GM18526 (cell line): ENCODE data around the gene EGR2.

Experiments used
- POLR2A ChIP-seq: IDR thresholded peaks from 3 replicates; pipeline ENCODE4 v1.6.1; 2011; ENCODE audit not compliant: insufficient read length; ENCODE audit errors: extremely low read depth

The EGR2 gene

DNA sequence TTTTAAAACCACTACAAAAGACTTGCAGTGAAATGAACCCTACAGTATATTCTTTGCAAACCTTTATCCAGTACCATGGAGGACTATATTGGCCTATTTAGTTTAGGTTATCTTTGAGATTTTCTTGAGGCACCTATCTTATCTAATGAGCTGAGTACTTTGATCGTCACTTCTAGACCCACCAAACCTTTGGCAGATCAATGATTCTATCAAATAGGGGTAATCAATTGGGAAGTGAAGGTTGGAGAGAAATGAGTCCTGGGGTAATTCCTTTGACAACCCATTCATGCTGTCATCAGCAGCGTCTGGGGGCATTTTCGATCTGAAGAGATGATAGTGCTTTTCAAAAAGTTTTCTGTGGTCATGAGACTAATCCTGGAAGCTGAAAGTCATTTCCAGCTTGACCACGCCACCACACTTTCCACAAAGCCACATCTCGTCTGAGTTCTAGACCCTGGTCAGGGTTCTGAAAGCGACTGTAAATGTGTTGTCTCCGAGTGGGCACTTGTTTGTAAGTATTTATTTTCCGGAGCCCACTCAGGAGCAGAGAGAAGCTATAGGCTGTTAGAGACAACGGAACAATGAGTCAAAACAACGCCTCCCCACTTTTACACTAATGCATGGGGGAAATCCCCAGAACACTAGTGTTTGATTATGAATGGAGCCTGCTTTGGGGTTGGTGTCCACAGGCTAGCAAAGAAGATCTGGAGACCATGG lies 4.8 kb downstream of the EGR2 start:
- no peak for TF ChIP-seq POLR2A

DNA sequence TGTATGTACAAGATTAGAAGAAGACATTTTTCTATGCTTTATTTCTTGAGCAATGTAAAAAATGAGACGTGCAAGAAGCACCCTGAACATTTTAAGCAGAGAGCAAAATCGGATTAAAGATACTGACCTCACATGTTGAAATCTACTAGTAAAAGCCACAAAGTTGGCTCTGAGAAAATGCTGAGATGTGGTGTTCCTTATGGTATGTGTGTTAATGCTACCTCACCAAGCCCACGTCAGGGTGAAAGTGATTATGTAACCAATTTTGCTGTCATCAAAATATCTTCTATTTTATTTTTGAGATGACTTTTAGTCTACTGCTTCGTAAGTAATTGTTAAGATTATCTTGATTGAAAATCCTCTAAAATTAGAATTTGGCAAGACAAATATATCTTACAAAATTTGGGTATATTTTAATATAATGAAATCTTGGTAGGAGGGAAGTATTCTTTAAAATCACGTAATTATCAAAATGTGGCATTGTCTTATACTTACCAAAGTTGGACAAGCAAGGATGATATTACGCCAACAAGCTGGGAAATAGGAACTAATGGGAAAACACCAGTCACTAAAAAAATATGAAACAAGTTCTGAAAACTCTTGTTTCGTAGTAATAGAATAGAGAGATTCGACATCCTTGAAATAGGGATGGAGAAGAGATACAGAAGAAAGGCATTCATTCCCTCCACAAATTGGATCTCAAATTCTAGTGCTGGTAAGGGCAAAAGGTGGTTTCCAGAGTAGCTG lies 5.8 kb downstream of the EGR2 start:
- TF ChIP-seq POLR2A, result no peak

DNA sequence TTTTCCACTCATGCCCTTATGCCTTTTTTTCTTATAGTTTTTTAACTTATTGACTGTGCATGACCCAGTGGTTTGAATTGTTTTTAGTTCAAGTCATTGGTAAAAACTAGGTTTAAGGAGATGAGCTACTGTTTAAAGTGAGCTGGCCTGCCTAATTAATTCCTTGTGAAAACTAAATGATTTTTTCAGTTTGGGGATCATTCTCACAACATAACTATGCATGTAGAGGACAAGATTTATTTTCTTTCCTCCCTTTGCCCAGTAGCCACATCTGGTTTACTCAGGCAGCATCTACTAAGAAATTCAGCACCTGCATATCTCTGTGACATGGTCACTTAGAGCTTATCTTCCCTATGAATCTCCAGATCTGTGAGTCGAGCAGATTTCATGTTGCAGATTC lies 9.9 kb downstream of the EGR2 start:
- TF ChIP-seq POLR2A, result no peak

GRCh38 chr10:62805231-62806099 lies 10.7 kb downstream of the EGR2 start:
- no peak for TF ChIP-seq POLR2A

DNA sequence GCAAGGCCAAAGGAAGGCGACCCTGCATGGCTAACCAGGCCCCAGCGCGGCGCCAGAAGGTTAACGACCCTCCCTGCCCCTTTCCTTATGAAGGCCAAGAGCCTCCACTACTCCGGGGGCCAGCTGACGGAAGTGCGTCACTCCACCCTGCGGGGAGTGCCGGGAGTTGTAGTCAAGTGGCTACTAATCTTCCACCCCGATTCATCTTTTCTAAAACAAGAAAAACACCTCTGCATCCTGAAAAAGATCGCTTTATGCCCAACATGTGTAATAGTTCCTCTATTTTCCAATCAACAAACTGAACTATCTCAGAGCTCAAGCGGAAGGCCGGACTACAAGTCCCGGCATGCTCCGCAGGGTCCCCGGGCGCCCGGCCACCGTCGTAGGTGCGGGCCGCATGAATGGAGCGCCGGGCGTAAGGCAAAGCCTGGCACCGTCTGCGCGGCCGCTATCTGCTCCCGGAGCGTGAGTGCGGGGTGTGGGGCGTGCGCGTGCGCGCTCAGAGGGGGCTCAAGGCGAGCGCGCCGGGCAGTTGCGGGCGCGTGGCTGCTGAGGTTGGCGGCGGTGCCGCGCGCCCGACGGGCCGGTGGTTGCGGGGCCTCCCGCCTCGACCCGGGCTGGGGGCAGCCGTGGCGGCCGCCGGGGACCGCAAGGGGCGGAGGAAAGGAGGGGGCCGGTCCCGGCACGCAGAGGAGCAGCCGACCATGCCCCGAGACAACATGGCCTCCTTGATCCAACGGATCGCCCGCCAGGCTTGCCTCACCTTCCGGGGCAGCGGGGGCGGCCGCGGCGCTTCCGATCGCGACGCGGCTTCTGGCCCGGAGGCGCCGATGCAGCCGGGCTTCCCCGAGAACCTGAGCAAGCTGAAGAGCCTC lies 11.6 kb downstream of the EGR2 start, which contains the start of gene ADO:
Gene ADO, plus strand, starts transcription at position 365 of the 875 bp plus-strand sequence. Its CDS starts 340 bp downstream, at position 705.
- TF ChIP-seq POLR2A, result peak; percentile 74

DNA sequence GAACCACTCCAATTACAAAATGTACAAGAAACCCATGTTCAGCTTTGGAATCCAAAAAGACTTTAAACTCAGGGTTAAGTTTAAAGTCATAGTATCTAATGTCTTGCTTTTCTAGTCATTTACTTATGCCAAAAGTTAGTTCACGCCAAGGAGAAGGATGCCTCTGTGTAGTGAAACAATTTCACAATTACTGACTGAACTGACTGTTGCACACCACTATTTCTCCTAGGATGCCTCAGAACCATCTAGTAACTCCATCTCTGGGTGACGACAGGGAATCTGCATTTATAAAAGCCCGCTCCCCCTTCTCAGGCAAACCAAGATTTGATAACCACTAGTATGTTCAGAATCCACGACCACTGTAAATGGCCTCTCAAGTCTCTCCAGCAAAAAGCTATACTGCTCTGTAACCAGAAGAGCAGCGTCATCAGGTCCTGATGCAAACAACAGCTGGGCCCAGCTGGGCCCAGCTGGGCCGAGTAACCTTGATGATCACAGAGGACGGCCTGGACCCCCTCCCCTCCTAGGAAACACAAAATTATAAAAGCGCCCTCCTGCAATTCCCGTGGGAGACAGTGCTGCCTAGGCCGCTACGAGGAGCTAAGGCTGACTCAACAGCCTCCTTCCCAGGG lies 12.3 kb downstream of the EGR2 start:
- no peak for TF ChIP-seq POLR2A

DNA sequence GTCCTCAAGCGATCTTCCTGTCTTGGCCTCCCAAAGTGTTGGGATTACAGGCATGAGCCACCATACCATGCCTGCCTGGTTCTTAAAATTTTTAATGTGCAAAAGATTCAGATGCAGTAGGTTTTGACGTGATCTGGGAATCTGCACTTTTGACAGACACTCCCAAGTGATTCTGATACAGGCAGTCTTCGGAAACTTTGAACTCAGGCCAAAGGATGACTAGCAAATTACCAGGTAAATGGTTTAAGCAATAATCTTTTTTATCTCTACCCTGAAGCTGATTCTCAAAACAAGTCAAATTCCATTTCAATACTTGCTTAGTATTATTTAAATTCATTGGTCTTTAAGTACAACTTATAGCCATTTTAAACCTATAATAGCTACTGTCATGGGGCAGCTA lies 14.3 kb downstream of the EGR2 start:
- no peak for TF ChIP-seq POLR2A

GRCh38 chr10:62796896-62797295 lies 19.3 kb downstream of the EGR2 start:
- TF ChIP-seq POLR2A, result no peak

- TF ChIP-seq POLR2A, result no peak
Measured at GRCh38 chr10:62795762-62796161, 20.4 kb downstream of the EGR2 start.

GRCh38 chr10:62795100-62795499 lies 21.1 kb downstream of the EGR2 start:
- no peak for TF ChIP-seq POLR2A

DNA sequence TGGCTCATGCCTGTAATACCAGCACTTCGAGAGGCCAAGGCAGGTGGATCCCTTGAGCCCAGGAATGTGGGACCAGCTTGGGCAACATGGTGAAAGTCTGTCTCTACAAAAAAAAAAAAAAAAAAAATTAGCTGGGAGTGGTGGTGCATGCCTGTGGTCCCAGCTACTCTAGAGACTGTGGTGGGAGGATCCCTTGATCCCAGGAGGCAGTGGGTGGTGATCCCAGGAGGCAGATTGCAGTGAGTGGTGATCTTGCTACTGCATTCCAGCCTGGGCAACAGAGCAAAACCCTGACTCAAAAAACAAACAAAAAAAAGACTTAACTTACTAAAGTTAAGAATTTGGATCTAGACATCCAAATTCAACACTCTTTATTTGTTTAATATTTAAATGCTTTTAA lies 21.9 kb downstream of the EGR2 start:
- no peak for TF ChIP-seq POLR2A

DNA sequence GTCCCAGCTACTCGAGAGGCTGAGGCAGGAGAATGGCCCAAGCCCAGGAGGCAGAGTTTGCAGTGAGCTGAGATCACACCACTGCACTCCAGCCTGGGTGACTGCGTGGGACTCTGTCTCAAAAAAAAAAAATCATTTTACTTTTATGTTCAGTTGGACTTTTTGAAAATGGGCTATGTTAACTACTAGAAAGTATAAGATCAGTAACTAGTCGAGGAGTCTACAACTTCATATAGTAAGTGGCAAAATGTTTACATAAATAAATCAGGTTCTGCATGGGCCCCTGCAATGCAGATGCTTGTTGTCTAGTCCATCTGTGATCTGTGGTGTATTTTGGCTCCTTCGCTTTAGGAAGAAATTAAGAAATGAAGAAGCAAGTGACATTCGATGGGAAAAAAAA lies 23.9 kb downstream of the EGR2 start:
- no peak for TF ChIP-seq POLR2A

- no peak for TF ChIP-seq POLR2A
Measured at GRCh38 chr10:62790571-62790970, 25.6 kb downstream of the EGR2 start.

DNA sequence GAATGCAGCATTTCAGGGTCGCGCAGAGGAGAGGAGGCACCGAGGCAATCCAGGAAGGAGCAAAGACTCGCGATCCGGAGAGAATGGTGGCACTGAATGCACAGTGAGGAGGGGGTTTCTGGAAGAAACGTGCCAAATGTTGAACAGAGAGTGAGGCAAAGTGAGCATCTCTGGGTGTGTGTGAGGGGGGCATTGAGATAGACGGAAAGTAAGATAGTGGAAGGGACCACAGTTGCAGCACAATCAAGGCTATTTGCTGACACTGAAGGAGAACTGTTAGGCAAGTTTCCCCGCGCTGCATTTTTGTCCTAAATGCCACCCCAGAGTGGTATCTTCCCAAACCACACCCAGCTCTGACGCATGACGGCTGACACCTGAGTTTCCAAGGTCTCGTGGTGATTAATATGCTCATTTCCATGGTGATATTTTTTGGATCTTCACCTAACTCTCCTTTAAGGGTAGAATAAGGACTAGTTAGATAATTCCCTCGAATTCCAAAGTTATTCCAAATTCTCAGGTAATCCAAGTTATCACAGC lies 26.1 kb downstream of the EGR2 start:
- no peak for TF ChIP-seq POLR2A
